Stimulated activated CD4-positive, alpha-beta T cell treated with anti-CD3 and anti-CD28 coated beads, Interleukin-12 subunit alpha, Interleukin-12 subunit beta, amount 100 ng/mL, for 4 hours (primary cell): ENCODE results near the gene GRID2.
A peak's percentile ranks its signal among the peaks of the same experiment; 100 is the strongest.

Experiments
- DNase-seq: peaks from one replicate; pipeline ENCODE4 v3.0.0-alpha.2; 2020

The GRID2 gene

DNA sequence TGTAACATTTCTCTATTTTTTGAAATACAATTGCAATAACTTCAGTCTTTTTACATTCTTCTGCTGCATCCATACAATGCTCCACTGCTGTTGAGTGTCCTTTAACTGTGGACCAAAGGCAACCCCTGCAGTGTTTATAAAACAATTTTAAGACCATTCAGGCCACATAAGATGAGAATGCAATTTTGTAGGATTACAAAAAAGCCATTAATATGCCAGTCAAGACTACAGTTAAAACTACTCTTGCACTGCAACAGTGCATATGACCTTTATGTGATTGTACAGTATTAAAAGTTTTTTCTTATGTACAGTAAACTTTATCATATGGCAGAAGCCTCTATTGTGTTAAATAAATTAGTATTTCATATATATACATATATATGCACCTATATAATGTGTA, 1469.1 kb downstream of the GRID2 start:
- no peak for DNase-seq

DNA sequence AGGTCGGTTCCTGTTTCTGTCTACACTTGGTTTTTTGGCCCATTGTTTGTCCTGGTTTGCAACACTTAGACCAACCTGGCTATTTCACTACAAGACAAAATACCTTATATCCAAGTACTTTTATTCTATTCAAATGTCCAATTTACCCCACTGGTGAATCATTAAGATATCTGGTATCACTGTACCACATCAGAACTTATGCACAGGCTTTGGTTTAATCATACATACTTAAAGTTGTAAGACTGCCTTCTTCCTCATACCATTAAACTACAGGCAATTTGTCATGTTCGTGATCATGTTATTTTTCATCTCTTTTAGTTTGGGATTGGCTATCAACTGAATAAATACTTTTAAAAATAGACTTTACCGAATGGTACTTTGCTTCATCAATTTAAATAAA, 1471.8 kb downstream of the GRID2 start:
- no peak for DNase-seq

DNA sequence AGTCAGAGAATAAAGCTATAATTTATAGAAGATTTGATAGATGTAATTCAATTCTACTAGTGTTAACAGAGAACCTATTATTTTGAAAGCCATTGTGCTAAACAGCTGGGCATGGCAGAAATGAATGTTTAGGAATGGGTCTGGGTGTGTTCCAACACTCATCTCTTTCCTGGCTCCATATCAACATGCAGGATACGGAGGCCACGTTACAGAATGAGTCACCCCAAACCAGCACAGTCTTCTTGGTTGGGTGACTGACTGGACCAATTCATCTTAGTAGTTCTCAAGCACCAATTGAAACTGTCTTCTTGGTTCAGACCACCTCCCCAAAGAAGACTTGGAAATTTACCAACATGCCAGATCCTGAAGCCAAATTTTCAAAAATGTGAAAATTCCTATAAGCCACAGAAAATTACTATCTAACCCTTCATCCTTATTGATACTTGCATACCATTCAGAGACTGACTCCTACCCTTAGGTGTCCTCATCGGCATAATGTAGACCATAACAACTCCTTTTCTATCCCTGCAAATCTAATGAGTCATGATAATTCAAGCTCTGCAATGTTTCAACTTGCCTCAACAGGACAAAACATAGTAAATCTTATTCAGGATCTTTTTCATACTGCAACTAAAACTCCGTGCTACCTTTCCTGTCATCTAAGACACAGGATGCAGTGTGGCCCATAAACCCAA, 1472.8 kb downstream of the GRID2 start:
- DNase-seq: no peak

DNA sequence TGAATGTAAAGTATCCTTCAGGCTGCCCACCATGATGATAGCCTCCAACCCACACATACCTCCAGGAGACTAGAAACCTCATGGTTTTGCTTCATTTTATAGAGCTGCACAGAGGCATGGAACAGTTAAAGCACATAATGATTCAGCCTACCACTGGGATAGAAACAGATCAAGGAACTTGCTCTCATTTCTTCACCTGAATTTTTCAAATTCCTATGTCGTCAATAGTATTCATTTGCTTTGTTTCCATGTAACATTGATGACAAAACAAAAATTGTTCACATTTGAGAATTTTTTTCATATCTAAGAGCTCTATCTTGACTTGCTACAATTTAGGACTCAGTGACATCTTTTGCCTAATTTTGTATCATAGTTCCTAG, 1473.3 kb downstream of the GRID2 start:
- no peak for DNase-seq

DNA sequence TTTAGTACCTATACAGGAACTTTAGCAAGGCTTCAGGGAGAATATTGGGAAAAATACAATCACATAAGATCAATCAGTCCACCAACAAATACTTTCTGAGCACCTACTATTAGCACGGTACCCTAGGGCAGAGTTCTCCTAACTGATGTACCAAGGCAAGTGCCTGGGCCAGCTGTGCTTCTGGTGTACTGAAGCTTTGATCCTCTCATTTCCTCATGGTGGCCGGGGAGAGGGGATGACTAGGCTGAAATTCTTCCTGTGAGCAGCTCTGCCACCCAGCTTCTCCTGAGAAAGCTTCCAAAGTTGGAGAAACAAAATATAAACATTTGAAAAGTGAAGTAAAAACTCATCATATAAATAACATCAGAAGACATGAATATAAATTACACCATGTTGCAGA, 1475.5 kb downstream of the GRID2 start:
- DNase-seq: no peak

DNA sequence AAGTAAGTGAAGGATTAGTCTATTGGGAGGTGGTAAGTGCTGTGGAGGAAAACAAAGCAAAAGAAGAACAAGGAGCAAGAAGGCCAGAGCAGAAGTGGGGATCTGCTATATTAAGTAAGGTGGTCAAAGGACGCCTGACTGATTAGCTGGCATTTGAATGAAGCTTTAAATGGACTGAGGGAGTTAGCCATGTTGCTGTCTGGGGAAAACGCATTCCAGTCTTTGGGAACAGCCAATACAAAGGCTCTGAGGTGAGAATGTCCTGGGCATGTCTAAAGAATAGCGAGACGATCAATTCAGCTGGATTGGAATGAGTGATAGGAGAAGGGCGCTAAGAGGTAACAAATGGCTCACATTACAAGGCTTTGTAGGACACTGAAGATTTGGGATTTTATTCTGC, 1476.3 kb downstream of the GRID2 start:
- no peak for DNase-seq

DNA sequence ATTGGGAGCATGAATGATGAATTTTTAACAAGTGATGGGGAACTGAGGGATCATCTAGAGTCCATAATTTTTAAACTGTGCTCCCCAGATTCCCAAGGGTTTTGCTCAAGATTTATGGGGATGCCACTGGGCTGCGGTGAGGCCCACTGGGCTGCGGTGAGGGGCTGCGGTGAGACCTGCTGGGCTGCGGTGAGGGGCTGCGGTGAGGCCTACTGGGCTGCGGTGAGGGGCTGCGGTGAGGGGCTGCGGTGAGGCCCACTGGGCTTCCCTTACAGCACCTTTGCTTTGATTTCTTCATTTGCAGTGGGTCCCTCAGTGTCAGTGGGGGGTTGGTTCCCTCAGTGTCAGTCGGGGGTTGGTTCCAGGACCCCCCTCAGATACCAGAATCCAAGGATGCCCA, 1477.4 kb downstream of the GRID2 start:
- no peak for DNase-seq

DNA sequence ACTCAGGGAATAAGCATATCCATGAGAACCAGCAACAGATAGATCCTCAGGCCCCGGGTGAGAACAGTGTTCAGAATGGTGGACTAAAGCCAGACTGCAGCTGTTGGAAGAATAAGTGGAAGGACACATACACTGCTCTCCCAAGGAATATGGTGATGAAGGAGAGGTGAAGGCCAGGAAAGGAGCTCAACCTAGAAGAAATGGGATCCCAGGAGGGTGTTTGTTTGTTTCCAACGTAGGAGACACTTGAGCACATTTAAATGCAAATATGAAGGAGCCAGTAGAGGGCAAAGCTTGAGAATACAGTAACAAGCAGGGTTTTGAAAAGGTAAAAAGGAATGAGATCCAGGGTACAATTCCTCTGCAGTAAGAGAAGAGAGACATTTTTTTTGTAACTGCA, 1482.4 kb downstream of the GRID2 start:
- DNase-seq: no peak

DNA sequence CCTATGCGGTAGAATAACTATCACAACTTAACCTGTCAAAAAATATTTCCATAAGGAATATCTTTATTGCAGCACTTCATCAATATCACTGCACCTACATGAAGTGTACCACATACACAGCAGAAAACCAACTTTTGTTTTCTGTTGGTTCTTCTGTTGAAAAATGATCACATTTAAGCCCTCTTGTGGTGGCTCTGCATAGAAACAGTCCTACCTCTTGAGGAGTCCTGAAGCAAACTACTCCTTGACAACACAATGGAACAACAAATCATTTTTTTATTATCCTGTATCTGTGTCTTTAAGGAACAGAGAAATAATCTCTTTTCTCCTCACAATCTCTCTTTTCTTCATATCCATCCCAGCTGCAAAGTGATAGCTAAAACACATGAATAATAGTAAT, 1484.9 kb downstream of the GRID2 start:
- no peak for DNase-seq

DNA sequence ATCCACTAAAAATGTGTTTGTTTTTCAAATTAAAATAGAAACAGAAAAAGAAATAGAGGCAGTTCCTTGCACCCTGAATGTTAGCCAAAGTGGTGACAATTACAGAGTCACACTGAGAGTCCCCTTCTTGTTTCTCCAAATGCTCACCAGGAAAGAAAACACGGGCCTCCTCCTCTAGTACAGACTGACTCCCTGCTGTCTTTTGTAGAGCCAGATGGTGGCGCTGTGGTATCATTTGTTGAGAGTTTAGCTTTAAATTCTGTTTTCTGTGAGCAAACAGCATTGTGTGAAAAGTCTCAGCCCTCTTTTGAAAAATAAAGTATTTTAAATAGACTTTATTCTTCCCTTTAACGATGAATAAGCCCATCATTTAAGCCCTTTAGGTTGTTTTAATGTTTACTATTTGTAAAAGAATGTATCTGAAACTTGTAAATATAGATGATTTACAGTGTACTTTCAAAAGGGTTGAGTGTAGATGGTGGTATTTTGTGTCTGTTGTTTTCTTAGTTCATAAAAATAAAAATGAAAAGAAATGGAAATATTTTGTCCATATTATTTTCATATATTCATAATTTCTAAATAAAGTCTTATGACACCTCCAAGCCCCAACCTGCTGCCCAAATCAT, 1487.9 kb downstream of the GRID2 start:
- DNase-seq: peak; percentile 3

DNA sequence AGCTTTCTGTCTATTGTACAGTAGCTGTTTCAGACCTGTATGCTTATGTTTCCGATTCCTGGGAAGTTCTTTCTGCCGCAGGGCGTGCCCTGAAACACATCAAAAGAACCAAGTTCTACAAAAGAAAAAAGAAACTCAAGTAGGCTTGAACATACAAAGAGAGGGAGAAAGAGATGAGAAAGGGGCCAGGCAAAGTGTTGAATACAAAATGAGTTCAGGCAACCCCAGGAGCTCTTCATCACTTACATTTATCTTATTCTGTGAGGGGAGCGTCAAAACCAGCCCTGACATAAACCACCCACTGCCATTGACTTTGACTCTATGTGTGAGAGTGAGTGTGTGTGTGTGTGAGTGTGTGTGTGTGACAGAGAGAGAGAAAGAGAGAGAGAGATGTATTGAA, 1498.3 kb downstream of the GRID2 start:
- no peak for DNase-seq

DNA sequence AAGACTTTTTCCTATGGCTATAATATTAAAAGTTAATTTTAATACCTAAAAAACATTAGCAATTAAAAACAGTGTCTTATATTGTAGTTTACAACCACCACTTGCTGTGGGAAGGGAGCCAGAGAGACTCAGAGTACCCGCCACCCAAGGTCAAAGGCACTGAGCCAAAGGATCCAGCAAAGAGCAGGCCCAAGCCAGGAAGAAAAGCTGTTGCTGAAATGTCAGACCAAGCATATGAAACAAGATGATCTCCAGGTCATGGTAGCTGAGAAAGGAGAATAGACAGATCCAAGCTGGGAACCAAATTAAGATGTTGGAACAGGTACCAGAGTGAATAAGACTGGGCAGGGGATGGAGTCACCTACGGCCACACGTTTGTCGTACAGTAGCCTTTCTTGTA, 1506.0 kb downstream of the GRID2 start:
- DNase-seq: no peak

DNA sequence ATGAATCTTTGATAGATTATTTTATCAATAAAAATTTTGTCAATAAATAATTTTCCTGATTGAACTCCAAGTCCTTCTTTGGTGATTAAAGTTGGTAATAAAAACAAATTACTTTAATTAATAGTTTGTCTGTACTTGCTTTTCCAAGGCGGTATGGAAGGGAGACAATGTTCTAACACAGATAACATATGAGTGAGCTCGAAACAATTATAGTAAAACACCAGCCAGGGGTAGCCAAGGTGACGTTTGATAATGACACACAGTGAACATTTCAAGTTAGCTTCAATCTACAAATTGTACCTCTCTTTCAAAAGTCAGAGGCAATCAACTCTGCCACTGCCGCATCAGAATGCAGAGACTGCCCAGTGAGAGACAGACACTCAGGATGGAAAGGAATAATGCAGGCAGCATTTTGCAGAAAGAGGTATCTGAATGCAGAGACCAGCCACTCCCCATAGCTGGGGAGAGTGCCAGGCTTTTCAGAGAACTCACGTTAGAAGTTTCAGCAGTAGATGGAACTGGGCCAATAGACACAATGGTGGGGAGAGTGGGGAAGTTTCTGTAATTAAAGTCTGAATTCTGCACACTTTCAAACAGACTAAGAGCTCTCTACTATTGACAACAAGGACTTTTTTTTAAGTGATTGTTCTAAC, 1506.7 kb downstream of the GRID2 start:
- no peak for DNase-seq

DNA sequence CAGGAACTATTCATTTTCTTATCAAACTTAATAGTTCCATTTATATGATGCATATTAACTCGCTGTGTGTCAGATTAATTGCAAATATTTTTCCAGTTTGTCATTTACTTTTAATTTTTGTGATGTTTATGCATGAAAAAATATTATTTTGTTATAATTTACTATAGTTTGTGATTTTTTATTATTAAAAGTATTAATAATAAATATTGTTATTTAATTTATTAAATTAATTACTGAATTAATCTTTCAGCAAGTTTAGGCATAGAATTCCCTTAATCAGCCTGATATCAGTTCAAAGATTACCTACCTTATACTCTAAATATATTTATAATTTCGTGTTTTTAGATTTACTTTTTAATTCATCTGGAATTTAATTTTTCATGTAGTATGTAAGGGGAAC, 1509.3 kb downstream of the GRID2 start:
- no peak for DNase-seq

DNA sequence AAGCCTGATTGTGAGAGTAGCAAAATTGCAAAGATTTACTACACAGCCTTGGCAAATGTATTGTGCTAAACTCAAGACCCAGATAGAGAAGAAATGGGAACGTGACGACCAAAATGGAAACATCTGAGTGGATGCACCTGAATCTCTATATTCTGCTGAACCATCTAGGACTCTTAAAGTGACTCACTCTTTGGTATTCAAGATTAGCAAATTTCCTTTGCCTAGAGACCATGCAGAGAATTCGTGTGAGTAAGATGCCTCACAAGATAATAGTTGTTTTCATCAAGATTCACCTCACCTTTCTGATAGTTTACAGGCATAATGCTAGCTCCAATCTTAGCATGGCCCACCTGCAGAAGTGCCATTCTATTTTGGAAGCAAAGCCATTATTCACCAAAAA, 1510.4 kb downstream of the GRID2 start:
- no peak for DNase-seq

DNA sequence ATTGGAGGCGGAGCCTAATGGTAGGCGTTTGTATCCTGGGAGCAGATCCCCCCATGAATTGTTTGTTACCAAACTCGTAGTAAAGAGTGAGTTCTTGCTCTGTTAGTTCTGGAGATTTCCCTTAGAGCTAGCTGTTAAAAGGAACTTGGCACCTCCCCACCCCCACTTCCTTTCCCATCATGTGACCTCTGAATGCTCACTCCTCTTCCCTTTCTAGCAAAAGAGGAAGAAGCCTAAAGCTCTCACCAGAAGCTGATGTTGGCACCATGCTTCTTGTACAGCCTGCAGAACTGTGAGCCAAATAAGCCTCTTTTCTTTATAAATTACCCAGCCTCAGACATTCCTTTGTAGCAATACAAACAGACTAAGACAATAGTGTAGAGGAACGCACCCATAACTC, 1511.0 kb downstream of the GRID2 start:
- no peak for DNase-seq
